Right forelimb (tissue), 1 donor: ENCODE data around the gene BICC1.

Experiments used
- DNase-seq: peaks from one replicate; pipeline ENCODE4 v3.0.0-alpha.2; 2018

The BICC1 gene

DNA sequence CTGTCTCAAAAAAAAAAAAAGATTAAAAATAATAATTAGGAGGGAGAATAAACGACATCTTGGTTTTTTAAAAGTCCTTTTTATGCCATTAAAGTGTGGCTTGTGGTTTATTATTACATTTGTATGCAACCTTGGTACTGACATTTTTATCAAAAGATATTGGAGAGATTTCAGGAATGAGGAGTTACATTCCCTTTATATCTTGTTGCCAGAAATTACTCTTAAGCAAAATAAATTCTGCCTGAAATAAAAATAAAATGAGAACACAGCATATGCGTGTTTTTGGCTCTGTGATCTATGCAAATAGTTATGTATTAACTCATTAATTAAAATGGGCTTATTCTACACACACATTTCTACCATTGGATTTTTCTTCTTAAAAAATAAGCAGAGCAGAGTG, 202.4 kb downstream of the BICC1 start:
- no peak for DNase-seq

DNA sequence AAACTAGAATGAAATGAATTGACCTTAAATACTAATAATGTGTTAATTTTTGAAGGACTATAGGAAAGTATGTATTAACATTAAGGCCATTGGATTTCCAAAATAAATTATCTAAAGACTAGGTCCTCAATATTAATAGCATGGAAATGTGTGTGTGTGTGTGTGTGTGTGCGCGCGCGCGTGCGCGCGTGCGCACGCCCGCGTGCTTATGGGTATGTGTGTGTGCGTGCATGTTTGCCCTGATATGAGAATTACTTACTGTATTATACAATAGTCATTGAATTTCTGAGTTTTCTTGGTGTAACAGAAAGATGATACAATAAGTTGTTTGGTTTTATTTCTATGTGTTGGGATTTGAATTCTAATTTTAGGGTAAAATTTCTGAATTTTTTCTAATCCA, 205.9 kb downstream of the BICC1 start:
- DNase-seq, result no peak

DNA sequence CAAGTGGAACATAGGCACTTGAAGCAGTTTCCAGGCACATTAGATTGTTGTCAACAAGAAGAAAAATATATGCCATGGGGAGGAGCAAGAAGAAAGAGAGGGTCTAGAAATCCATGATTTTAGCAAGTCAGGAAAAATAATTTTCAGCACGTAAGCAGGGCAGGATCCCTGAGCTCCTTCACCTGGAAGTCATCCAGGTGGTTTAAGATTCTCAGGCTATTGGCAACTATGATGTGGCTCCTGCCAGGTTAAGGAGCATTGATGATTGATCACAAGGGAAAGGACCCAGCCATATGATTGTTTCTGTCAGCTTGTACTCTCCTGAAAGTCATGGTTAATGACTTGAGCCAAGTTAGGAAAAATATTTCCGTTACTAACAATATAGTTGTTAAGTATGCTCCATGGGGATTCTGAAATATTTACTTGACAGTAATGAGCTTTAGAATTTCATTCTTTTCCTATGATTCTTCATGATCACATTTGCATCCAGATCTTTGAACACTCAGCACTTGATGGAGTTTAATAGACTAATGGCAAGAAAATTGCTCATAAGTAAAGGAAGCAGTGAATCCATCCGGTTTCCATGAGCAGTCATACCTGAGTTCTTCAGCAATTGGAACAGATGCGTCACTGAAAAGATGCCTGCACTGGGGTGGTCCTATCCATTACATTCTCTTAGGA, 209.1 kb downstream of the BICC1 start:
- peak; percentile 53 for DNase-seq

DNA sequence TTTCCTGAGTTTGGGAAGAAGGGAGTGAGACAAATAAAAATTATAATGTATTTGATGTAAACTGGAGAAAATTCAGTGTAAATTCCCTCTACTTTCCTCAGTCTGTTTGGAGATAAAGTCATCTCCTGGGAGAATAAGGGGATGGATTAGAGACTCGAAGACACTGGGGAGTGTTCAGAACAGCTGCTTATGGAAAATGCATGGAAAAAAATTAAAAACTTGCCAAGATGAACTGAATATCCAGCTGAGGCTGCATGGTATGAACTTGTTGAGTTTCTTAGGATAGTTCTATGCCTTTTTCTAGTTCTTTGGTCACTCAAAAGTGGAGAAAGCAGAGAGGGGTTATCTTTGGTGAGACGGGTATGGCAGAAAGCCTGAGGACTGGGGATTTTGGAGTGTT, 210.5 kb downstream of the BICC1 start:
- no peak for DNase-seq

DNA sequence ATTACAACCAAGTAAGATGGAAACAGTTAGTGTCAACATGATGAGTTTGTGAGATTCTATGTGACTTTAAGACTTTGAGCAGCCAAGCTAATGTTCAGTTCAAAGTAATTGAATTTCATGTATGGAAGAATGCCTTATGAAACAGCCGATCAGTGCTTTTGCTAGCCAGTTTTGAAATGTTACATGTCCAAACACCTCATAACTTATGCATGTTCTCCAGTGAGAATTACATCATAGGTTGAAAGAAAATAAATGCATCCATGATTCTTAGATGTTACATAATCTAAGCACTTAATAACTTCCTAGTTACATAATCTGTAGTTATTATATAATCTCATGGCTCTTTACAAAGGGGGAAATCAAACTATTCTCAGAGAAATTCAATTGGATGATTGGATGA, 211.3 kb downstream of the BICC1 start:
- DNase-seq, result no peak

DNA sequence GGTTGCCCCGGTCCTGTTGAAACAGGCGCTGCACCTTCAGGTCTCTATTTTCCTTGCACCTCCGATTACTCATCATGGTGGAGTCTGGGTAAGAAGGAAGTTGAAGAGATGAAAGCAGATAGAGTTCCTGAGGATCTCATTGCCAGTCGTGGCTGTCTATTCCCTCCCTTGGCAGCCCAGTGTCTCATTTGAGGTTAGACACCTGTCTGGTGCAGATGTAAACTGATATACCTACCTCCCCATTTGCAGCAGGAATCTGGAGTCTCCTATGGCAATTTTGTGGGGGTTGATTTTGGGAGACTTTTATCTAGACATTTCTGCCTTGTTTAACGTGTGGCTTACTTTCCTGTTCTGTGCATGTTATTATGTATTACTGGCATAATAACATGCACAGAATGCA, 212.1 kb downstream of the BICC1 start:
- DNase-seq, result no peak

DNA sequence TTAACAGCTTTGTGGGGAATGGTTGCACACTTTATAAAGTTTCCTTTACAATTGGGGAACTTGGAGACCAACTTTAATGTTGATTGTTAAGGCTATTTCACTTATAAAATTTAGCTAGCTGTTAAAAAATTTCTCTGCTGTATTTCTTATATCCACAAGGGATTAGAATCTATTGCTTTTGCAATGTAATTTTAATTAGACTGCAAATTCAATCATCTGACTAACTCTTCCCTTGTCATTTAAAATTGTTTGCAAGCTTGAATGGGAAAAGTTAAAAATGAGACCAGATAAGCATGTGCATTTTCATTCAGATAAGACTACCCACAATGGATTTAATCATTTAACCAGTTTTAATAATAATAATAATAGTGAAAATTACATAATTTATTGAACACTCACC, 213.2 kb downstream of the BICC1 start:
- DNase-seq, result no peak

DNA sequence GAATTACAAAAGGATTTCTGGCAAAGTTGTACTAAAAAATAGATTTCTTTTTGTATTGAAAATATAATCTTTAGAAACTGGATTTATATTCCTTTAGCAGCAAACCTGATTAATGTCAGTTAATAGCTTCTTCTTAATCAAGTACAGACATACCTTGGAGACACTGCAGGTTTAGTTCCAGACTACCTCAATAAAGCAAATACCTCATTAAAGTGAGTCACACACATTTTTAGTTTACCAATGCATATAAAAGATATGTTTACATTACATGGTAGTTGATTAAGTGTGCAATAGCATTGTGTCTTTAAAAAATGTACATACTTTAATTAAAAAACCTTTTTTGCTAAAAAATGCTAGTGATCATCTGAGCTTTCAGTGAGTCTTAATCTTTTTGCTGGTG, 215.0 kb downstream of the BICC1 start:
- no peak for DNase-seq

DNA sequence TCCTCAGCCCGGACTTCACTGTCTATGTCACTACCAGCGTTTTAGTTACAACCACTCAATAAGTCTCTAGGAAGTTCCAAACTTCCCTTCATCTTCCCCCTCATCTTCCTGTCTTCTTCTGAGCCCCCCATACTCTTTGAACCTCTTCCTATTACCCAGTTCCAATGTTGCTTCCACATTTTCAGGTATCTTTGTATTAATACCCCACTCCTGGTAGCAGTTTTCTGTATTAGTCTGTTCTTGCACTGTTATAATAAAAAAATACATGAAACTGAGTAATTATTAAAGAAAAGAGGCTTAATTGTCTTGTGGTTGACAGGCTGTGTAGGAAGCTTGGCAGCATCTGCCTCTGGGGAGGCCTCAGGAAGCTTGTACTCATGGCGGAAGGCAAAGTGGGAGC, 218.6 kb downstream of the BICC1 start:
- DNase-seq, result no peak

DNA sequence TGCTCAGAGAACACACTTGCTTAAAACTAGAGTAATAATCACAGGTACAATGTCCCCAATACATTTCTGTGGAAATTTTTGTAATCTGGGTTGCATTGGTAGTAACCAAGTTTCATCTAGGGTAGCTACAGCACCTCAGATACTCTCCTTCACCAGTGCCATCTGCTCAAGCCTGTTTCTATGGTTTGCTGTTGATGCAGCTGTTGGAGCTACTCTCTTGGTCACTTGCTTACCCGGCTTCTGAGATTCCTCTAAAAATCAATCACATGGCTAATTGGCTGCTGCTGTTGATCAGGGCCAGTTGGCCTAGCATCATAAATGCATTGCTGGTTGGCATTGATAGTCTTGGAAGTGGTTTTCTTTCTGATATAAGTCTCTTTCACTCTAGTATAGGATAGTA, 220.8 kb downstream of the BICC1 start:
- DNase-seq, result no peak

DNA sequence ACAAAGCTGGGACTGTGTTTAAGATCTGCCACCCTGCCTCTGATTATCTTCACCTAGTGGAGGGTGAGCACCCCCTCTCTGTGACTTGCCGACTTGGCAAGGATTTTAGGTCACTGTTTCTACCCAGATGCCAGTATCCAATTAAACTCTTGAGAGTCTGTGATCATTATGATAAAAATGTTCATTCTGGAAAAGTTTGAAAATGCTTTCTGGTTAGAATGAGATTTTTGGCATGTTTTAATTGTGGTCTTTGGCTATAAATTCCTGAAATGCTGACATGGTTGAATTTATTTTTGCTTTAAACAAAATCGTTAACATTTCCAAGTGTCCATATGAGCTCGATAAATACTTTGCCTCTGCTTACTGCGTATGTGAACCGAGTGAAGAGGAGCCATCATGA, 221.4 kb downstream of the BICC1 start:
- no peak for DNase-seq

DNA sequence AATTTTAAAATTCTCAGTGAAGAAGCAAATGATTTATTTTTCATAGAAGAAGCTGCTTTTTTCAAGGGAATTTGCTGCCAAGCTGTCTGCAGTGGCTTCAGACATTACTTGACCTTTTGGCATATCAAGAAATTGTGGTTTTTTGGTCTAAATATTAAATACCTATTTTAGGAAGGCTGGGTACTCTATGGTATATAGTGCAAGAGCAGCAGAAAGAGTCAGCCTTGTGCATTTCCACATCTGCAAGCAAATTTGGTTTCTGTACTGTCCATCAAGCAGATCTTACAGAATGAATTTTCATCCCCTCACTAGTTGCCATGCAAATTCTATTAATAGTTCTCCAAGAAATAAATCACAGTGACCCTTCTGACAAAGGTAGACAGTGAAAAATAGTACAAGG, 222.0 kb downstream of the BICC1 start:
- no peak for DNase-seq

DNA sequence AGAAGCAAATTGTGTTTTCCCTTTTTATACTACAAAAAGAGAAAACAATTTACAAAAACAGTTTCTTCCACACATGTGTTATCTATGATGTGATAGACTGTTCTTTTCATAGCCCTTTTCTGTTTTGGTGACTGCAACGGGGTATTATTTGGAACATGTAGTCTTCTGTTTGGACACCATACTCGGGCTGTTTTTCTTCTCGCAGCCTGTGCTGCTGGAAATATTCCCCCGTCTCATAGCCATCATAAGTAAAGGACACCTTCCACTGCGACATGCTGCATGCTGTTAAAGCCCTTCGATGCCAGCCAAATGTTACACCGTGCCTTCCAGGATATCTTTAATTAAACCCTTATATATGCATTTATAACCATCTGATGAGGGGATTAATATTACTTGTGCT, 222.4 kb downstream of the BICC1 start:
- DNase-seq, result no peak

DNA sequence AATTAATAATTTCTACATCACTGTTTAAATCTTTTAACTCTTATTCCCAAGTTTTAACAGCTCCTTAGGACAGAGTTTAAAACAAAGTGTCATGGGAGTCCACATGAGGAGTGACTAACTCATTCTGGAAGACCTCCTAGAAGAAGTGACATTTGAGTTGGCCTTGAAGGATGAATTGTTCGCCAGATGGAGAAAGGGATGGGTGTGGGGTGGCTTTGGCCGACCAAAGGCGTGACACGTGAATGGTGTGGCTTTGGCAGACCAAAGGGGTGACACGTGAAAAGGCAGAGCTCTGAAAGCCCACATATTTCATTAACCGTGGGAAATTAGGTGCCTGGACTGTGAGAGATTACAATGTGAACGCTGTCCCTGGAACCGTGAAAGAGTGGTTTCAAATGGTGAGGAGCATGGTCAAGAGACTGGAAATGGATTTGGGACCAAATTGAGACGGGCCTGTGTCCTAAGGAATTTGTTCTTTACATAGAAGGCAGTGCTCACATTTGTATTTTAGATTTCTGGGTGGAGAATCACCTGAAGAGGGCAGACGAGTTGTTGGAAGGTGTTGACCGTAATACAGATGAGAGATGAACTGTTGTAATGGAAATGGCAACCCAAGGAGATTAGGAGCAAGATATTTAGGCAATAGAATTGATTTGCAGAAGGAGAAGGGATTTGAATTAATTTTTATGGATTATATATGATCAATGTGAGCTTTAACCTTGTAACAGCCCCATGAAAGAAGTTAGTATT, 228.1 kb downstream of the BICC1 start:
- DNase-seq, result no peak

DNA sequence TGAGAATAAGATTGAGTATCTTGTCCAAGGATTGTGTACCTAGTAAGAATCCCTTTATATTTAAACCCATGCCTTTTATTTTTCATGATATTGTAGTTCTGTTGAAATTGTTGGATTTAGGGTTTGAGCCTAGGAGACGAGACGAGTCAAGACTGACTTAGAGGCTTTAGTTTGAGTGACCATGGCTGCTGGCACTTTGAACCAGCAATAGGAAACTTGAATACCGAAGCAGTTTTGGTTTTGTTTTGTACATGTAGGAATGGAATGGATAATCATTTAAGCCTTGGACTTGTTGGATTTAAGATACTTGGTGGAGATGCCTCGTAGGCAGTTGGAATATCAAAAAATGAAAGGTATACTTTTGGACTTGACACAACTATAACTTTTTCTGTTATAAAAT, 229.0 kb downstream of the BICC1 start:
- DNase-seq, result no peak

DNA sequence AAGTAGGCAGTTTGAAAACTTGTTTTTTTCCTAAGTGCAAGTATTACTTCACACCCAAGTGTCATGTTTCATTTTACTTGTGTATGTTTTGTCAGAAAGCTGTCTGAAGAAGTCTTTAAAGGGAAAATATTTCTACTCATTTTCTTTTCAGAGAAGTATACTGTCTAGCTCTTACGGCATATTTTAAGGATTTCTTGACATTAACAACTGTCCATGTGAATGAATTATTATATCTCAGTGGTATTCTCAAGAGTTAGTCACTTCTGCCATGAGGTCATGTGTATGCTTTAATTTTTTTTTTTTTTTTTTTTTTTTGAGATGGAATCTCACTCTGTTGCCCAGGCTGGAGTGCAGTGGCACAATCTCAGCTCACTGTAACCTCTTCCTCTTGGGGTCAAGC, 229.5 kb downstream of the BICC1 start:
- no peak for DNase-seq

DNA sequence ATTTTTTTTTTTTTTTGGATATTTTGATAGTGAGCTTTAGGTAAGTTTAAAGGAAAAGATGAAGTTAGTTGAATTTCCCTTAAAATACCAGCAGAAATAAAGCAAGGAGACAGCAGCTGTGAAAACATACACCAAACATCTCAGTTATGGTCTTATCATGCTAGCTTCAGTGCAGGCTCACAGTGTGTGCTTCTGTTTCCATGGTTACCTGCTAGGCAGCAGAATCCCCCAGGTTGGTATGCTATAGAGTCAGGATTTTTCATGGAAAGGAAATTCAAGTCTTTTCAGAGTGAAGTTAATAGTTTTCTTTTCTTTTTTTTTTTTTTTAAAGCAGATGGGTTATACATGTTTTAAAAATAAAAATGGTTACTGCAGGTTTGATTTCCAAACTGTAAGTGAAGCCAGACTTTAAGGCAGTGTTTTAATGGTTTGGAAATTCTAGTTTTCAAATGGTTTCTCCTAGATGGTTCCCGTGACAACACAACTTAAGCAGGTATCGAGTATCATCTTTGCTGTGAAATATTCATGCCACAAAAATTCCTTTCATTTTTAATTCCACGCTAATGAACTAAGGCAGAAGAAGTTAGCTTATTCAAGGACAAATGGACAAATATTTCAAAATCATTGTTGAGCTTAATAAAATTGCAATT, 230.9 kb downstream of the BICC1 start:
- no peak for DNase-seq

DNA sequence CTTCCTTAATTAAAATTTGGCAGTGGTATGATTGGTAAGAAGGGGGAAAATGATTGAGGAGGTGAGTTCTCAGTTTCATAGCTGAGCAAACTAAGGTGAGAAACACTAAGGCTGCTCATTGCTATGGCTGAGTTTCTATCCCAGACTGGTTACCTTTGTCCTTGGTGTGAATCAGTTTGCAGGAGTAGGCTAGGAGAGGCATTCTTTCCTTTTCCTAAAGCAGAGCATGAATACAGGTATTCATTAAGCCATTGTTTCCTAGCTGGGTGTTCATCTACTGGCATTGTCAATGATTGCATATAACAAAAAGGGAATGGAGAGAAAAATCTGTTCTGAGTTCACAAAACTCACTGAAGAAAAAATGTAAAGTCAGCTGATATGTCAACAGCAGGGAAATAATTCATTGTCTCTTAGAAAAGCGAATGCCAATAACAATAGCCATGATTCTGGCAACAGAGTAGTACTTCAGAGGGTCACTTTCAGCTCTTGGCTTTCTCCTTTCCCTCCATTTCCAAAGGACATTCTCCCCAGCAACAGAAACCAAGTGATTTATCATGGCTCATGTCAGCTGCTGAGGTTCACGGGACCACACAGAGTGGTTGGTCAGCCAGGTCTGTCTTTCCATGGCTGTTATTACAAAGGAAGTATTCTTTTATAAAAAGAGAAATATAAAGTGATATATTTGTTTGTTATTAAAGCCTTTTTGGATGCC, 234.0 kb downstream of the BICC1 start:
- no peak for DNase-seq

DNA sequence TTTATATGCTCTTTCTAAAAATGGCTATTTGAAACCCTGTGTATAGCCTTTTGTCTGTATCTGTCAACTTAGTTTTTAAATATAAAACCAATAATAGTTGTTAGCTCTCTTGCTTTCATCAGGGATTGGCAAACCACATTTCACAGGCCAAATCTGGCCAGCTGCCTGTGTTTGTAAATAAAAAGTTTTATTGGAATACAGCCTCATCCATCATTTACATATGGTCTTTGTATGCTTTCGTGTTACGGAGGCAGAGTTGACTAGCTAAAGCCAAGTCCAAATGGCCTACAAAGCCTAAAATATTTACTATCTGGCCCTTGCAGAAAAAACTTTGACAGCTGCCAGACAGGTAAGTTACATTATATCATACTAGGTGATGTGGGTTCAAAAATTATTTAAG, 235.0 kb downstream of the BICC1 start:
- DNase-seq, result no peak

DNA sequence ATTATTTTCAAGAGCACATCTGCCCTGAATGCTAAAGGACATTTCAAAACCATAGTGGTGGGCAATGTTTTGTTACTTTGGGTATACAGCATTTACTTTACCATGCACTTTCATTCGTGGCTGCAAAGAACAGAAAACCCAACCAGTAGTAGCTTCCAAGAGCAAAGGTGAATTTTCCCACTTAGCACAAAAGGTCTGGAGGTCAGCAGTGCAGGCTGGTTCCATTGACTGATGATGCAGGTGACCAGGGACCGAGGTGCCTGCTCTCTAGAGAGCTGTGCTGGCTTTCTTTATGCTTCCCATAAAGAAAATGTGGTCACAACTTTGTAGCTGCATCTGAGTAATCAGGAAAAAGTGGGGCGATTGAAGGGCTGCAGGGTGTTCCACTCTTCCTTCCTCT, 240.0 kb downstream of the BICC1 start:
- DNase-seq, result no peak

DNA sequence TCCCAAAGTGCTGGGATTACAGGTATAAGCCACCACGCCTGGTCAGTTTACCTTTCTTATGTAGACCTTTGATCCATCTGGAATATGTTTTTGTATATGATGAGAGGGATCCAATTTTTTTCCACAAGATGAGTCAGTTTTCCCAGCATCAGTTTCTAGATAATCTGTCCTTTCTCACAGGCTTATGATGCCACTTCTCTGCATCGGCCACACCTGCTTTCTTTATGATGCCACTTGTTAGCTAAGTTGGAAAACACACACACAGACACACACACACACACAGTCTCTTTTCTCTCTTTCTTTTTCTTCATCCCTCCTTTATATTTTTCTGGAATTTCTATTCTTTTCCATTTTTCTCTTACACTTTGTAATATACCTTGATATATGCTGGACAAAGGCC, 240.8 kb downstream of the BICC1 start:
- no peak for DNase-seq

DNA sequence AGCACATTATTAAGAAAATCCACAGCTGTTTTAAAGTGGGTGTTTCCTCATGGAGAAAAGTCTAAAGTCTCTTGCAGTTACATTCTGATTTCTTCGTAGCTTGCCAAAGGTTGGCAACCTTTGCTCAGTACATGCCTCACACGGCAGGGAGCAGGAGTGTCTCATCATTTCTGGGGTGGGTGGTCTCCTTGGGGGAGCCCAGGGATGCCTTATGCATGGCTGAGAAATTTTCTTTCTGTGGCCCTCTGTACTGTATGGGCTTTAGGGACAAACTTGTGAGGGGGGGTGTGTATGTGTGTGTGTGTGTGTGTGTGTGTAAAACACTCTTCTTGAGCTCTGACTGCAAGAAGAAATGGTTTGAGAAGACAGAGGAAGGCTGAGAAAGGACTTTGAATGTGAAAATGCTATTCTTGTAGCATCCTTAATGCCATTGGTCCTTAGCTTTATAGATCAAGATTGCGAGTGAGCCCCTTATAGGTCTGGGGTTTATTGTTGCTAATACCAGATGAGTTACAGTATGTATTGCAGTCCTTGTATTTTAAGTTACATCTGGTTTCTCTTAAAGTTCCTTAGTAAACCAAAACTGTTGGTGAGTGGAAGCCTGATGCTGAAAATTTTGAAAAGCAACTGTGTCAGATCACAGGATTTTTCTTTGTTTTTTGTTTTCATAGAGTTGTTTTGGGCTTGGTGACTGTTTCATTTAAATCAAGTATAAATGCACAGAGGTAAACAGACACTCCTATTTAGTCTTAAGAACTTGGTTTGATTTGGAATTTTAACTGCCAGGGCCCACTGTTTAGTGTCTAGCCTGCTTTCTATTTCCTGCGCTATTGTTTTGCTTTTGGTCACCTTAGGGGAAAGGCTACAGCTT, 242.0 kb downstream of the BICC1 start:
- peak; percentile 46 for DNase-seq

DNA sequence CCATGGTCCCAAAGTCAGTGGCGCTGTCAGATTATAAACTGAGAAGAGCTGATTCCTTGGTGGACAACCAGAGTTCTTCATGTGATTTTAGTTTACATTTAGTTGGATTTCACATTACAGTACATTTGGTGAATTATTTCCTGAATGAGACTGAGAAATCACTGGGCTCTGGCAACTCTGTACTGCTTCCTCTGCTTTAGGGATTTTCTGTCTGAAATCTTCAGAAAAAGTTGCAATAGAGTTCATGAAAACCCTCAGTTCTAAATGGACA, 242.6 kb downstream of the BICC1 start:
- no peak for DNase-seq
